Chondrocyte (in vitro differentiated cells): ENCODE results near the gene SYTL3. TPM values are rescaled to one million over a fixed set of nuclear protein-coding genes. Genes with fewer than 3 reads are reported as not detected.

Experiments used
- DNase-seq: peaks from one replicate; pipeline ENCODE4 v3.0.0; 2021; ENCODE audit warnings: mixed read lengths, low spot score
- H3K27ac Mint-ChIP-seq: one replicate; pipeline ENCODE4 v1.8.0; 2021; ENCODE audit warnings: mild to moderate bottlenecking, moderate library complexity, mixed read lengths; ENCODE audit not compliant: unreplicated experiment
- H3K27me3 Mint-ChIP-seq: 2 replicates; pipeline ENCODE4 v1.8.0; 2021; ENCODE audit warnings: low read depth, mixed read lengths
- H3K36me3 Mint-ChIP-seq: 2 replicates; pipeline ENCODE4 v1.8.0; 2021; ENCODE audit warnings: low read depth, mixed read lengths
- H3K4me1 Mint-ChIP-seq: 2 replicates; pipeline ENCODE4 v1.8.0; 2021; ENCODE audit warnings: low read depth, mild to moderate bottlenecking, mixed read lengths
- H3K4me3 Mint-ChIP-seq: one replicate; pipeline ENCODE4 v1.8.0; 2021; ENCODE audit warnings: mild to moderate bottlenecking, moderate library complexity, mixed read lengths; ENCODE audit not compliant: unreplicated experiment
- H3K9me3 Mint-ChIP-seq: 2 replicates; pipeline ENCODE4 v1.8.0; 2021; ENCODE audit warnings: low read depth, mixed read lengths
- total RNA-seq: library from RNA; stranded (reverse); gene quantifications from 3 replicates; pipeline ENCODE4 v1.2.1, GENCODE V29; 2021
- TF ChIP-seq, protein P1 (sequence below): fragments of 200-600 bp; sonication (generic); IDR thresholded peaks from 2 replicates; pipeline ENCODE4 v1.5.0; 2021; ENCODE audit warnings: antibody characterized with exemption, mild to moderate bottlenecking, moderate library complexity

The SYTL3 gene
- total RNA-seq, 1 donor from 2014 or later, result 1.4 TPM

DNA sequence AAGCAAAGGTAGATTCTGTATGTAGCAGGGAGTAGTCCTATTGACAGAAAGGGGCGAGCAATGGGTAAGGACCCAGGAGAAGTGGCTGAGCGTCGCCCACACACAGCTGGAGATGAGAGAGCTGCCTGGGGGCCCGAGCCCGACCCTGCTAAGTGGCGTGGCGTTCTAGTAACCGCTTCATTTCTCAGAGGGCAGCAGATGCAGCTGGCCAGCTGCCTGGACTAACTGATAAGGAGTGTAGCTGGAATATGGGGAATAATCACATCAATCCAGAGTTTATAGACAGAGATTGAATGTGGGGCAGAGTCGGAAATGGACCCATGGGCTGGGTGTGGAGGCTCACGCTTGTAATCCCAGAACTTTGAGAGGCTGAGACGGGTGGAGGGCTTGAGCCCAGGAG lies 104.9 kb downstream of the SYTL3 start:
- Mint-ChIP-seq H3K27me3 (peaks cover 2% of the 10 kb centered on the region), H3K9me3 (no peaks in the 10 kb centered on the region), H3K36me3 (no peaks in the 10 kb centered on the region), H3K27ac (no peak overlapping the region), H3K4me1 (peaks cover 9% of the 10 kb centered on the region), H3K4me3 (no peak overlapping the region)
- DNase-seq, result no peak
- TF ChIP-seq, protein P1, sequence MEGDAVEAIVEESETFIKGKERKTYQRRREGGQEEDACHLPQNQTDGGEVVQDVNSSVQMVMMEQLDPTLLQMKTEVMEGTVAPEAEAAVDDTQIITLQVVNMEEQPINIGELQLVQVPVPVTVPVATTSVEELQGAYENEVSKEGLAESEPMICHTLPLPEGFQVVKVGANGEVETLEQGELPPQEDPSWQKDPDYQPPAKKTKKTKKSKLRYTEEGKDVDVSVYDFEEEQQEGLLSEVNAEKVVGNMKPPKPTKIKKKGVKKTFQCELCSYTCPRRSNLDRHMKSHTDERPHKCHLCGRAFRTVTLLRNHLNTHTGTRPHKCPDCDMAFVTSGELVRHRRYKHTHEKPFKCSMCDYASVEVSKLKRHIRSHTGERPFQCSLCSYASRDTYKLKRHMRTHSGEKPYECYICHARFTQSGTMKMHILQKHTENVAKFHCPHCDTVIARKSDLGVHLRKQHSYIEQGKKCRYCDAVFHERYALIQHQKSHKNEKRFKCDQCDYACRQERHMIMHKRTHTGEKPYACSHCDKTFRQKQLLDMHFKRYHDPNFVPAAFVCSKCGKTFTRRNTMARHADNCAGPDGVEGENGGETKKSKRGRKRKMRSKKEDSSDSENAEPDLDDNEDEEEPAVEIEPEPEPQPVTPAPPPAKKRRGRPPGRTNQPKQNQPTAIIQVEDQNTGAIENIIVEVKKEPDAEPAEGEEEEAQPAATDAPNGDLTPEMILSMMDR, result no peak

DNA sequence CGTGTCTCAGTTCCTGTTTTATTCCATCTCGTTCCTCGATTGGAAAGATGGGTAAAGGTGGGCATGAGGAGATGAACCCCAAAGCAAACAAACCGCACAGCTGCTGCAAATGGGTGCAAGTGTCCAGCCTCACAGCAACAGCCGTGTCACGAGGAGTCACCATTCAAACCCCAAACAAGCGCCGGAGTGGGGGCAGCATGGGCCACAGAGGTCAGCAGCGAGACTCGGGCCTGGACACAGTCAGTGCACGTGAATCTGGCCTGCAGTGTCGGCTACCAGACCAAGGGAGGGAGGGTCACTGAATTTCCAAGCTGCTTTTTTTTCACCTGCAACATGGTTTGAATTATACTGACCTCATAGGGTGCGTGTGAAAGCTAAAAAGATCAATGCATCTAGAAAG lies 105.8 kb downstream of the SYTL3 start:
- H3K27ac Mint-ChIP-seq, result no peak overlapping the region
- no peak for DNase-seq
- H3K9me3 Mint-ChIP-seq, result no peaks in the 10 kb centered on the region
- H3K27me3 Mint-ChIP-seq, result peaks cover 2% of the 10 kb centered on the region
- H3K4me3 Mint-ChIP-seq, result no peak overlapping the region
- TF ChIP-seq, protein P1, result no peak
- H3K4me1 Mint-ChIP-seq, result peaks cover 9% of the 10 kb centered on the region
- H3K36me3 Mint-ChIP-seq, result no peaks in the 10 kb centered on the region

DNA sequence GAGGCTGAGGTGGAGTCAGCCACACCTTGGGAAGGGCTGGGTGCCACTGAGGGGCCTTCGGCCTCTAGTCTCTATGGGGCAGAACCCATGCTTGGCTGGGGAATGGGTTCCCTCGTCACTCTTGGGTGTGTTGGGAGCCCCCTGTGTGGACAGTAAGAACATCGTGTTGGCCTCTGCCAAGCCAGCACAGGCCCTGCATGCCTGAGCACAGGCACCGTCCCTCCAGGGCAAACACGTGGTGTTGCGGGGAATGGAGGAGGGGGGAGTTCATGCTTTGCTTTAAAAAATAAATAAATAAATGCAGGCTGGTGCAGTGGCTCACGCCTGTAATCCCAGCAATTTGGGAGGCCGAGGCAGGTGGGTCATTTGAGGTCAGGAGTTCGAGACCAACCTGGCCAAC lies 106.3 kb downstream of the SYTL3 start:
- Mint-ChIP-seq H3K4me1 (peaks cover 9% of the 10 kb centered on the region), H3K36me3 (no peaks in the 10 kb centered on the region), H3K4me3 (no peak overlapping the region), H3K9me3 (no peaks in the 10 kb centered on the region), H3K27me3 (peaks cover 2% of the 10 kb centered on the region), H3K27ac (no peak overlapping the region)
- no peak for DNase-seq
- TF ChIP-seq, protein P1, result no peak

DNA sequence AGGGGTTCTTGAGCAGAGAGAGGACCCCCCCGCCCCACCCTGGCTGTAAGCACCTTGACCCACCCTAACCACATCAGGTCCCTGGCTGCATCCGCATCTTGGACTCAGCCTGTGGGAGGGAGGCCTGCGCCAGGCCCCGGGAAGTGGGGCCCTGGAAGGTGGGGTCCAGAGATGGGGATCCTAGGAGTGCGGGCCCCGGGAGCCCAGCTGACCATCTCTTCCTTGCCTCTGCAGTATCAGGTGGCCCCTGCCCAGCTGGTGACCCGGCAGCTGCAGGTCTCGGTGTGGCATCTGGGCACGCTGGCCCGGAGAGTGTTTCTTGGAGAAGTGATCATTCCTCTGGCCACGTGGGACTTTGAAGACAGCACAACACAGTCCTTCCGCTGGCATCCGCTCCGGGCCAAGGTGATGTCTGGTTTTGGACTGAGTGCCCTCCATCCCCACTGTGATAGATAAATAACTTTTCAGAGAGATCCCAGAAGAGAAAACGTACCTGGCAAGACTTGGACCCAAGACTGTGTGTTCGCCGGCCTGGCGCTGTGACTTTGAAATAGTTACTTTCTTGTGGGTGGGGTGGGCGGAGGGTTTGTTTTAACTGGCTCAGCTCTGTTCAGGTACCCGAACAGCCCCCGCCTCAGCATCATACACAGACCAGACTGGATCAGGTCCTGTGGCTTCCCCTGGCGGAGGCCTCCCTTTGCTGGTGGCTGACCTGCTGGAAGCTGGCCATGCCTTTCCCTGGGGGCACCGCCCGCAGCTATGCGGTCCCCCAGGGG lies 107.3 kb downstream of the SYTL3 start:
- Mint-ChIP-seq H3K27ac (no peak overlapping the region), H3K4me3 (no peak overlapping the region), H3K9me3 (no peaks in the 10 kb centered on the region), H3K4me1 (peaks cover 5% of the 10 kb centered on the region), H3K27me3 (peaks cover 2% of the 10 kb centered on the region), H3K36me3 (no peaks in the 10 kb centered on the region)
- no peak for DNase-seq
- TF ChIP-seq, protein P1, result no peak

DNA sequence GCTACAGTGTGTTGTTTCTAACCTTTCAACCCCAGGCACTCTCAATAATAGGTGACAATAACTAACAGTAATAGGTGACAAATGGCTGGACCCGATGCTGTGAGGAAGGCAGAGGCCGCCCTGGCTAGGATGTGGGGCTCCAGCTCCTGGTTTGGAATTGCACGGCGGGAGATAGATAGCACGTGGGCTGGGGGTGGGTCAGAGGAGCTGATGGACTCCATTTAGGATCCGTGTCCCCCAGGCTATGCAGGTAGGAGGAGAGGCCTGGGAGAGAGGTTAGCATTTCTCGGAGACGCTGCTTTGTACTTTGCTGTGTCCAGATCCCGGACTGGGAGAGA lies 107.9 kb downstream of the SYTL3 start:
- H3K36me3 Mint-ChIP-seq, result peaks cover under 1% of the 10 kb centered on the region

More for the DNA sequence above, 107.9 kb downstream of the SYTL3 start:
- H3K4me3 Mint-ChIP-seq, result no peak overlapping the region
- no peaks in the 10 kb centered on the region for H3K9me3 Mint-ChIP-seq
- H3K27ac Mint-ChIP-seq, result no peak overlapping the region
- no peaks in the 10 kb centered on the region for H3K4me1 Mint-ChIP-seq
- TF ChIP-seq, protein P1, result no peak
- peaks cover 2% of the 10 kb centered on the region for H3K27me3 Mint-ChIP-seq
- DNase-seq, result no peak
